Retinal pigment epithelial cell (primary cell): ENCODE measurements around the gene KIAA2012.

Source experiments
- DNase-seq: peaks from one replicate; pipeline ENCODE4 v3.0.0-alpha.2; 2010; ENCODE audit warnings: low read depth
- H3K4me3 ChIP-seq: 2 replicates; pipeline ENCODE4 v1.5.1; 2011; ENCODE audit warnings: mild to moderate bottlenecking, low read length, control low read depth, moderate library complexity
- TF ChIP-seq, protein P1 (sequence below): conservative IDR thresholded peaks from 2 replicates; pipeline ENCODE4 v1.5.1; 2011; ENCODE audit warnings: low read depth, low read length, control low read depth, inconsistent platforms

Gene KIAA2012

DNA sequence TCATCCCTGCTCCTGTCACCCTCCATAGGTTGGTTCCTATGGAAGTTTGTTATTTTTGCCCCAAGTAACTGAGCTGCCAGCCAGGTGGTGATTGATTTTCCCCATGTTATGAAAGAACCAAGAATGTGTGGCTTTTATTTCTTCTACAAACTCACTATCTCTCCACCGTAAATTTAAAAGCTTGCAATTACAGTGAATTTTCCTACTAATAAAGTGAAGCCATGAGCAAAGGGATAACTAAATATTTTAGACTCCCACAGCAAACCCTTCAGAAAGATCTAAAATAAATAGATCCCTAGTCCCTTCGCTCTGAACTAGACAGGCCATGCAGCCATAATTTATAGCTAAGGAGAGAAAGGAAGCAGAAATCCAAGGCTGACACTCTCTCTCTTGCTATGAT lies 6.2 kb upstream of the KIAA2012 start:
- DNase-seq: no peak
- H3K4me3 ChIP-seq: no peak overlapping the region
- TF ChIP-seq, protein P1, sequence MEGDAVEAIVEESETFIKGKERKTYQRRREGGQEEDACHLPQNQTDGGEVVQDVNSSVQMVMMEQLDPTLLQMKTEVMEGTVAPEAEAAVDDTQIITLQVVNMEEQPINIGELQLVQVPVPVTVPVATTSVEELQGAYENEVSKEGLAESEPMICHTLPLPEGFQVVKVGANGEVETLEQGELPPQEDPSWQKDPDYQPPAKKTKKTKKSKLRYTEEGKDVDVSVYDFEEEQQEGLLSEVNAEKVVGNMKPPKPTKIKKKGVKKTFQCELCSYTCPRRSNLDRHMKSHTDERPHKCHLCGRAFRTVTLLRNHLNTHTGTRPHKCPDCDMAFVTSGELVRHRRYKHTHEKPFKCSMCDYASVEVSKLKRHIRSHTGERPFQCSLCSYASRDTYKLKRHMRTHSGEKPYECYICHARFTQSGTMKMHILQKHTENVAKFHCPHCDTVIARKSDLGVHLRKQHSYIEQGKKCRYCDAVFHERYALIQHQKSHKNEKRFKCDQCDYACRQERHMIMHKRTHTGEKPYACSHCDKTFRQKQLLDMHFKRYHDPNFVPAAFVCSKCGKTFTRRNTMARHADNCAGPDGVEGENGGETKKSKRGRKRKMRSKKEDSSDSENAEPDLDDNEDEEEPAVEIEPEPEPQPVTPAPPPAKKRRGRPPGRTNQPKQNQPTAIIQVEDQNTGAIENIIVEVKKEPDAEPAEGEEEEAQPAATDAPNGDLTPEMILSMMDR: no peak

GRCh38 chr2:202067589-202067988 lies 5.5 kb upstream of the KIAA2012 start:
- TF ChIP-seq, protein P1: no peak
- DNase-seq: no peak
- no peak overlapping the region for H3K4me3 ChIP-seq

DNA sequence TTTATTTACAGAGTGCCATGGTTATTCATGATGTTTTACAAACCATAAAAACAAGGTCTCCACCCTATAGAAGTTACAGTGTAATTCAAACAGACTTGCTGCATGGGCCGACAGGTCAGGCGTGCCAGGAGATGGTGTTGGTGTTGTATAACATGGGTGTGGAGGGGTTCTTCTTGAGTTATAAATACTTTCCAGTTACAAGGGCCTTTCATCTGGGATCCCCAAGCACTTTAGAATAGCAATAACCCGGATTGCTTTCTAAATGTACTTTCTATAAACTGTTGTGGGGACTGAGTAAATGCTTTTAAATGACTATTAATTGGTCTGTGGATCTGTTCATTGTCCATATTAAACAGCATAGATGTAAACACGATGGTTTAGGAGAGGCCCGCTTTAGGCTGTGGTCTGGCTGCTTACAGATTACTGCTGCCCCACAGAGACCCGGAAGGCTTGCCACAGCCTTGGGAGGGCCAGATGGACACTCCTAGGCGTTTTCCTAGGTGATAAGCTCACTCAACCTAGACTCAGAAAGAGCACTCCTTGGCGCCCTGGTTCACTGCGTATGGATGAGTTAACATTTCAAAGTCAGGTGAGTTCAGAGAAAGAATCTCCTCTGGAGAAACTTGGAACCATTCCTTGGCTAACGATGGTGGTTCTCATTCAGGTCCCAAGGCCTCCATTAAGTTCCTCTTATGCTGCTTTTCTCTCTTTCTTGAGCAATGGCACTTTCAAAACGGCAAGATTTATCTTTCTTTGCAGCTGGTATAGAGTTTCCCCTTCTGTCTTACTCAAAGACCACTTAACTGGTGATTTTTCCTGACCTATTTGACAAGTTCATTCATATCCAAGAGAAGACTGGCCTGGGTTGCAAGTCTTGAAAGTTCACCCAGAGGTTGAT lies 3.6 kb upstream of the KIAA2012 start:
- TF ChIP-seq, protein P1: no peak
- no peak for DNase-seq
- H3K4me3 ChIP-seq: no peak overlapping the region

GRCh38 chr2:202071107-202071506 lies 1.9 kb upstream of the KIAA2012 start:
- no peak for DNase-seq
- TF ChIP-seq, protein P1: no peak
- no peak overlapping the region for H3K4me3 ChIP-seq

- H3K4me3 ChIP-seq: no peak overlapping the region
- DNase-seq: no peak
- TF ChIP-seq, protein P1: peak; percentile 53
Measured at GRCh38 chr2:202072226-202072625, 829 bp upstream of the KIAA2012 start.

- no peak for DNase-seq
- no peak overlapping the region for H3K4me3 ChIP-seq
- TF ChIP-seq, protein P1: no peak
Measured at GRCh38 chr2:202074324-202074723, 1.3 kb downstream of the KIAA2012 start.

DNA sequence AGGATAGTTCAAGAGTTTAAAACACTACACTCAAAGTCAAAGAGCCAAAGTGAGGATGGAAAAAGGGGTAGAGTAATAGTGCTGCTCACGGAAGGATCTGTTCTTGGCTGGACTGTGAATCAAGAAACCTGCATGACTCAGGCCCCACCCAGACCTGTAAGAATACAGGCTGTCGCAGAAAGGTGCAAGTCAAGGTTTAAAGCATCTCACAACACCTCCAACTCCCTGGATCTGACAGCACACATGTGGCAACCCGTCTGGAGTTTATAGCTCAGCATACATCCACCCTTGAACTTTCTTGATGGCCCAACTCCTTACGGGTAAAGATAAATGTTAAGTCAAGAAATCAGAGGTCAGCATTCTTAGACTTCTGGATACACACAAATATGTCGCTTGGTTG lies 6.3 kb downstream of the KIAA2012 start:
- TF ChIP-seq, protein P1: no peak
- no peak for DNase-seq

More for the DNA sequence above, 6.3 kb downstream of the KIAA2012 start:
- H3K4me3 ChIP-seq: no peak overlapping the region
